Neural cell (in vitro differentiated cells): Measurements from ENCODE around the gene ZNF789. TPM values are rescaled to one million over a fixed set of nuclear protein-coding genes. Genes with fewer than 3 reads are reported as not detected.

Source experiments
- H2AFZ ChIP-seq: fragments of 200-600, 300-800 bp; sonication (generic), shearing (Covaris generic); 2 replicates; pipeline ENCODE4 v1.6.0; 2014; ENCODE audit warnings: low read depth, mild to moderate bottlenecking, antibody characterized with exemption, low read length, moderate library complexity
- H3F3A ChIP-seq: fragments of 200-600 bp; shearing (Covaris generic); 2 replicates; pipeline ENCODE4 v1.6.1; 2016; ENCODE audit warnings: mild to moderate bottlenecking, moderate library complexity, mixed read lengths, antibody characterized with exemption, low read length; ENCODE audit not compliant: insufficient read depth, poor library complexity, severe bottlenecking
- H3K27ac ChIP-seq: fragments of 200-600, 300-800 bp; sonication (generic), shearing (Covaris generic); 2 replicates; pipeline ENCODE4 v1.5.1; 2014; ENCODE audit warnings: mild to moderate bottlenecking, low read length, moderate library complexity
- H3K27me3 ChIP-seq: fragments of 300-800, 200-600 bp; sonication (generic), shearing (Covaris generic); 2 replicates; pipeline ENCODE4 v1.6.0; 2014; ENCODE audit warnings: mild to moderate bottlenecking, low read depth, low read length, moderate library complexity; ENCODE audit not compliant: insufficient read depth
- H3K36me3 ChIP-seq: fragments of 300-800, 200-600 bp; sonication (generic), shearing (Covaris generic); 2 replicates; pipeline ENCODE4 v1.5.1; 2014; ENCODE audit warnings: mild to moderate bottlenecking, antibody characterized with exemption, low read length, moderate library complexity; ENCODE audit not compliant: insufficient read depth
- H3K4me2 ChIP-seq: fragments of 300-800, 200-600 bp; sonication (generic), shearing (Covaris generic); 2 replicates; pipeline ENCODE4 v1.6.0; 2014; ENCODE audit warnings: mild to moderate bottlenecking, low read length
- H3K4me3 ChIP-seq: fragments of 300-800, 200-600 bp; sonication (generic), shearing (Covaris generic); 2 replicates; pipeline ENCODE4 v1.5.1; 2014; ENCODE audit warnings: mild to moderate bottlenecking, low read length, moderate library complexity
- H3K79me2 ChIP-seq: fragments of 200-600 bp; shearing (Covaris generic); replicated peaks from 2 replicates; pipeline ENCODE4 v1.6.0; 2014; ENCODE audit warnings: mild to moderate bottlenecking, low read length, moderate library complexity; ENCODE audit not compliant: insufficient read depth
- H3K9ac ChIP-seq: fragments of 300-800, 200-600 bp; sonication (generic), shearing (Covaris generic); 2 replicates; pipeline ENCODE4 v1.6.1; 2016; ENCODE audit warnings: mild to moderate bottlenecking, low read length, mixed read lengths
- H3K9me2 ChIP-seq: fragments of 200-600 bp; shearing (Covaris generic); 2 replicates; pipeline ENCODE4 v1.6.1; 2016; ENCODE audit warnings: mild to moderate bottlenecking, low read length, mixed read lengths; ENCODE audit not compliant: insufficient read depth
- H3K9me3 ChIP-seq: fragments of 200-600, 300-800 bp; sonication (generic), shearing (Covaris generic); 2 replicates; pipeline ENCODE4 v1.6.1; 2016; ENCODE audit warnings: mild to moderate bottlenecking, mixed run types, low read length, moderate library complexity, mixed read lengths
- H4K20me1 ChIP-seq: fragments of 200-600 bp; shearing (Covaris generic); 2 replicates; pipeline ENCODE4 v1.6.1; 2016; ENCODE audit warnings: mild to moderate bottlenecking, mixed run types; ENCODE audit not compliant: insufficient read depth
- EP300 ChIP-seq: fragments of 450-650 bp; conservative IDR thresholded peaks from 2 replicates; pipeline ENCODE4 v1.6.1; 2014; ENCODE audit warnings: antibody characterized with exemption, mild to moderate bottlenecking, moderate library complexity; ENCODE audit not compliant: poor library complexity, severe bottlenecking
- EZH2 ChIP-seq: fragments of 200-600, 300-800 bp; shearing (Covaris generic), sonication (generic); IDR thresholded peaks from 2 replicates; pipeline ENCODE4 v1.6.1; 2014; ENCODE audit warnings: antibody characterized with exemption, low read length, borderline replicate concordance, mild to moderate bottlenecking; ENCODE audit not compliant: insufficient read depth, poor library complexity, severe bottlenecking
- MXI1 ChIP-seq: fragments of 450-650 bp; conservative IDR thresholded peaks from 2 replicates; pipeline ENCODE4 v1.6.1; 2014; ENCODE audit warnings: antibody characterized with exemption, mild to moderate bottlenecking; ENCODE audit not compliant: poor library complexity, severe bottlenecking
- POLR2AphosphoS5 ChIP-seq: IDR thresholded peaks from 2 replicates; pipeline ENCODE4 v1.6.1; 2012
- RAD21 ChIP-seq: fragments of 450-650 bp; conservative IDR thresholded peaks from 2 replicates; pipeline ENCODE4 v1.6.1; 2014; ENCODE audit warnings: antibody characterized with exemption, mild to moderate bottlenecking, moderate library complexity
- SMC3 ChIP-seq: fragments of 450-650 bp; conservative IDR thresholded peaks from 2 replicates; pipeline ENCODE4 v1.6.1; 2014; ENCODE audit warnings: antibody characterized with exemption, mild to moderate bottlenecking, moderate library complexity; ENCODE audit not compliant: poor library complexity
- TAF1 ChIP-seq: IDR thresholded peaks from 2 replicates; pipeline ENCODE4 v1.6.1; 2012; ENCODE audit warnings: low read depth
- polyA plus RNA-seq: library from polyadenylated mRNA; depleted of rRNA; stranded (reverse); fragments of >200 nt; gene quantifications from 2 replicates; pipeline ENCODE4 v1.2.3, GENCODE V29; 2014
- TF ChIP-seq, protein P1 (sequence below): IDR thresholded peaks from 2 replicates; pipeline ENCODE4 v1.6.1; 2012; ENCODE audit warnings: borderline replicate concordance
- TF ChIP-seq, protein P2 (sequence below): fragments of 450-650 bp; IDR thresholded peaks from 2 replicates; pipeline ENCODE4 v1.5.1; 2014; ENCODE audit warnings: antibody characterized with exemption, mild to moderate bottlenecking, moderate library complexity; ENCODE audit not compliant: poor library complexity, severe bottlenecking

ZNF789 gene
- polyA plus RNA-seq, 1 donor from 2014 or later: 49.9 TPM

DNA sequence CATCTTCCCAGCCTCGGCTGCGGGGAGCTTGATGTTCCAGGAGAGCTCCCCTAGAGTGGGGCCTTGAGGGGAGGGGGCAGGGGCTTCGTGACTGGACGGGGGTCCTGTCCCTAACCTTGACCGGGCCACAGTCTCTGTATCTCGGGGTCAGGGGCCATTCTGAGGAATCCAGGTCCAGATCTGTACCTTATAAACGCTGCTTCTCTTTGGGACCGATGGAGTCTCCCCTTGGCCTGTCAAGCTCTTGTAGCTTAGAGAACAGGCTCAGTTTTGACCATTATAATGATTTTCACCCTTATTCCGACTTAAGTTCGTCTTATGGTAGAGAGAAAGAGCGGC lies 32.6 kb downstream of the ZNF789 start:
- Histone ChIP-seq H3K27ac (peak overlapping the region; percentile 93), H3K9me2 (no peaks in the 10 kb centered on the region), H3K27me3 (no peaks in the 10 kb centered on the region), H3K4me3 (peak overlapping the region; percentile 80), H3K9me3 (no peaks in the 10 kb centered on the region), H3F3A (no peaks in the 10 kb centered on the region), H3K9ac (peak overlapping the region; percentile 86), H2AFZ (peak overlapping the region; percentile 97), H3K4me2 (peak overlapping the region; percentile 74), H4K20me1 (no peaks in the 10 kb centered on the region), H3K79me2 (peaks cover 33% of the 10 kb centered on the region), H3K36me3 (no peaks in the 10 kb centered on the region)
- TF ChIP-seq RAD21: no peak
- no peak for TF ChIP-seq POLR2AphosphoS5
- TF ChIP-seq EP300: no peak
- TF ChIP-seq, protein P1, sequence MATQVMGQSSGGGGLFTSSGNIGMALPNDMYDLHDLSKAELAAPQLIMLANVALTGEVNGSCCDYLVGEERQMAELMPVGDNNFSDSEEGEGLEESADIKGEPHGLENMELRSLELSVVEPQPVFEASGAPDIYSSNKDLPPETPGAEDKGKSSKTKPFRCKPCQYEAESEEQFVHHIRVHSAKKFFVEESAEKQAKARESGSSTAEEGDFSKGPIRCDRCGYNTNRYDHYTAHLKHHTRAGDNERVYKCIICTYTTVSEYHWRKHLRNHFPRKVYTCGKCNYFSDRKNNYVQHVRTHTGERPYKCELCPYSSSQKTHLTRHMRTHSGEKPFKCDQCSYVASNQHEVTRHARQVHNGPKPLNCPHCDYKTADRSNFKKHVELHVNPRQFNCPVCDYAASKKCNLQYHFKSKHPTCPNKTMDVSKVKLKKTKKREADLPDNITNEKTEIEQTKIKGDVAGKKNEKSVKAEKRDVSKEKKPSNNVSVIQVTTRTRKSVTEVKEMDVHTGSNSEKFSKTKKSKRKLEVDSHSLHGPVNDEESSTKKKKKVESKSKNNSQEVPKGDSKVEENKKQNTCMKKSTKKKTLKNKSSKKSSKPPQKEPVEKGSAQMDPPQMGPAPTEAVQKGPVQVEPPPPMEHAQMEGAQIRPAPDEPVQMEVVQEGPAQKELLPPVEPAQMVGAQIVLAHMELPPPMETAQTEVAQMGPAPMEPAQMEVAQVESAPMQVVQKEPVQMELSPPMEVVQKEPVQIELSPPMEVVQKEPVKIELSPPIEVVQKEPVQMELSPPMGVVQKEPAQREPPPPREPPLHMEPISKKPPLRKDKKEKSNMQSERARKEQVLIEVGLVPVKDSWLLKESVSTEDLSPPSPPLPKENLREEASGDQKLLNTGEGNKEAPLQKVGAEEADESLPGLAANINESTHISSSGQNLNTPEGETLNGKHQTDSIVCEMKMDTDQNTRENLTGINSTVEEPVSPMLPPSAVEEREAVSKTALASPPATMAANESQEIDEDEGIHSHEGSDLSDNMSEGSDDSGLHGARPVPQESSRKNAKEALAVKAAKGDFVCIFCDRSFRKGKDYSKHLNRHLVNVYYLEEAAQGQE: no peak
- TF ChIP-seq, protein P2, sequence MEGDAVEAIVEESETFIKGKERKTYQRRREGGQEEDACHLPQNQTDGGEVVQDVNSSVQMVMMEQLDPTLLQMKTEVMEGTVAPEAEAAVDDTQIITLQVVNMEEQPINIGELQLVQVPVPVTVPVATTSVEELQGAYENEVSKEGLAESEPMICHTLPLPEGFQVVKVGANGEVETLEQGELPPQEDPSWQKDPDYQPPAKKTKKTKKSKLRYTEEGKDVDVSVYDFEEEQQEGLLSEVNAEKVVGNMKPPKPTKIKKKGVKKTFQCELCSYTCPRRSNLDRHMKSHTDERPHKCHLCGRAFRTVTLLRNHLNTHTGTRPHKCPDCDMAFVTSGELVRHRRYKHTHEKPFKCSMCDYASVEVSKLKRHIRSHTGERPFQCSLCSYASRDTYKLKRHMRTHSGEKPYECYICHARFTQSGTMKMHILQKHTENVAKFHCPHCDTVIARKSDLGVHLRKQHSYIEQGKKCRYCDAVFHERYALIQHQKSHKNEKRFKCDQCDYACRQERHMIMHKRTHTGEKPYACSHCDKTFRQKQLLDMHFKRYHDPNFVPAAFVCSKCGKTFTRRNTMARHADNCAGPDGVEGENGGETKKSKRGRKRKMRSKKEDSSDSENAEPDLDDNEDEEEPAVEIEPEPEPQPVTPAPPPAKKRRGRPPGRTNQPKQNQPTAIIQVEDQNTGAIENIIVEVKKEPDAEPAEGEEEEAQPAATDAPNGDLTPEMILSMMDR: no peak
- no peak for TF ChIP-seq TAF1
- TF ChIP-seq EZH2: no peak
- no peak for TF ChIP-seq SMC3
- TF ChIP-seq MXI1: no peak

DNA sequence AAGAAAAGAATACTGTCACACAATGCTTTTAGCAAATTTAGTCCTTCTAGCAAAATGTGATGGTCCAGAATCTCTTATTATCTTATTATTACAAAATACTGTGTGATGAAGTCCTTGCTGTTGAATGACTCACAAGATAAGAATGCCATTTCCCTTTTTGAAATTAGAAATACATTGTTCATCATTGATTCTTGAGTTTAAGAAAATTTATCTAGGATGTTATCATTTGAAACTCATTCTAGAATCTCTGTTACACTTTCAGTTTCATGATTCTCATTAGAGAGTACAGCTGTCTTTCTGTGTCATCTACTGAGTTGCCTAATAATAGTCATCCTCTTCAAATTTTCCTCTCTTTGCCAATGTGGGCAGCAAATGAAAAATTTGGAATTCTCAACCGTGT lies 41.4 kb downstream of the ZNF789 start:
- Histone ChIP-seq H3K9me2 (no peaks in the 10 kb centered on the region), H3K36me3 (no peaks in the 10 kb centered on the region), H3K79me2 (no peaks in the 10 kb centered on the region), H3K4me2 (no peak overlapping the region), H3F3A (no peaks in the 10 kb centered on the region), H3K9ac (no peak overlapping the region), H3K27ac (no peak overlapping the region), H3K9me3 (no peaks in the 10 kb centered on the region), H3K4me3 (no peak overlapping the region), H2AFZ (no peak overlapping the region), H3K27me3 (no peaks in the 10 kb centered on the region), H4K20me1 (no peaks in the 10 kb centered on the region)
- TF ChIP-seq, protein P1: no peak
- TF ChIP-seq POLR2AphosphoS5 (no peak), RAD21 (no peak), MXI1 (no peak), SMC3 (no peak), EZH2 (no peak)
- TF ChIP-seq, protein P2: no peak
